WTC11 (cell line): Measurements from ENCODE around the gene QRFP. TPM values are rescaled to one million over a fixed set of nuclear protein-coding genes. Genes with fewer than 3 reads are reported as not detected.

Experiments
- ATAC-seq: fragments of 200-7000 bp; cut with Tn5 transposase; 2 replicates; pipeline ENCODE4 v1.10.0; 2021; ENCODE audit warnings: mild to moderate bottlenecking, moderate library complexity
- CTCF ChIA-PET: fragments of 300-600 bp; sonication (Branson Sonifier 250); formaldehyde crosslinking; loops from one replicate; lab custom pipeline; 2021; ENCODE audit warnings: antibody characterized with exemption; lab: Charles Lee
- POLR2A ChIA-PET: fragments of 350-600 bp; sonication (Branson Sonifier 250); formaldehyde crosslinking; loops from one replicate; lab custom pipeline; 2021; ENCODE audit warnings: antibody characterized with exemption; lab: Charles Lee
- DNase-seq: peaks from one replicate; pipeline ENCODE4 v3.0.0; 2021; ENCODE audit warnings: low spot score
- H3K27ac Mint-ChIP-seq: 2 replicates; pipeline ENCODE4 v1.8.0; 2021; ENCODE audit warnings: mixed read lengths
- H3K27me3 Mint-ChIP-seq: 2 replicates; pipeline ENCODE4 v1.8.0; 2021; ENCODE audit warnings: low read depth, mild to moderate bottlenecking, moderate library complexity, mixed read lengths
- H3K36me3 Mint-ChIP-seq: 2 replicates; pipeline ENCODE4 v1.8.0; 2021; ENCODE audit warnings: mixed read lengths
- H3K4me1 Mint-ChIP-seq: 2 replicates; pipeline ENCODE4 v1.8.0; 2022; ENCODE audit warnings: mixed read lengths
- H3K4me3 Mint-ChIP-seq: 2 replicates; pipeline ENCODE4 v1.8.0; 2021; ENCODE audit warnings: mild to moderate bottlenecking, moderate library complexity, mixed read lengths
- H3K9me3 Mint-ChIP-seq: 2 replicates; pipeline ENCODE4 v1.8.0; 2021; ENCODE audit warnings: mixed read lengths
- ARID4B ChIP-seq: sonication (generic); formaldehyde crosslinking; IDR thresholded peaks from 2 replicates; pipeline ENCODE4 v1.8.0; 2023; ENCODE audit warnings: missing genetic modification reagents, mild to moderate bottlenecking, borderline replicate concordance
- CBFB ChIP-seq: sonication (generic); formaldehyde crosslinking; IDR thresholded peaks from 2 replicates; pipeline ENCODE4 v1.8.1; 2022; ENCODE audit warnings: mild to moderate bottlenecking, low read depth, missing genetic modification reagents
- CTCF ChIP-seq: fragments of 200-600 bp; IDR thresholded peaks from 2 replicates; pipeline ENCODE4 v1.8.0; 2022; ENCODE audit warnings: antibody characterized with exemption
- GABPB1 ChIP-seq: sonication (generic); formaldehyde crosslinking; IDR thresholded peaks from 2 replicates; pipeline ENCODE4 v1.8.1; 2023; ENCODE audit warnings: mild to moderate bottlenecking, missing genetic modification reagents
- HMGXB4 ChIP-seq: sonication (generic); formaldehyde crosslinking; IDR thresholded peaks from 2 replicates; pipeline ENCODE4 v1.8.1; 2023; ENCODE audit warnings: mild to moderate bottlenecking, moderate library complexity, missing genetic modification reagents
- IRF1 ChIP-seq: sonication (generic); formaldehyde crosslinking; IDR thresholded peaks from 2 replicates; pipeline ENCODE4 v1.8.0; 2023; ENCODE audit warnings: missing genetic modification reagents
- IRF2 ChIP-seq: sonication (generic); formaldehyde crosslinking; IDR thresholded peaks from 2 replicates; pipeline ENCODE4 v1.8.0; 2022; ENCODE audit warnings: low read depth, missing genetic modification reagents, borderline replicate concordance
- JAZF1 ChIP-seq: fragments of 250-450 bp; sonication (Bioruptor Pico); IDR thresholded peaks from 2 replicates; pipeline ENCODE4 v1.9.0; 2021; ENCODE audit warnings: moderate library complexity, mild to moderate bottlenecking, inconsistent platforms
- JUN ChIP-seq: sonication (generic); formaldehyde crosslinking; IDR thresholded peaks from 2 replicates; pipeline ENCODE4 v1.8.0; 2023; ENCODE audit warnings: mild to moderate bottlenecking, missing genetic modification reagents
- KAT7 ChIP-seq: sonication (generic); formaldehyde crosslinking; IDR thresholded peaks from 2 replicates; pipeline ENCODE4 v1.8.1; 2023; ENCODE audit warnings: missing genetic modification reagents, mild to moderate bottlenecking, borderline replicate concordance
- MAX ChIP-seq: sonication (generic); formaldehyde crosslinking; IDR thresholded peaks from 2 replicates; pipeline ENCODE4 v1.8.0; 2022; ENCODE audit warnings: mild to moderate bottlenecking, missing genetic modification reagents
- MXD4 ChIP-seq: fragments of 250-450 bp; sonication (Bioruptor Pico); IDR thresholded peaks from 2 replicates; pipeline ENCODE4 v1.8.0; 2021; ENCODE audit warnings: mild to moderate bottlenecking, moderate library complexity, borderline replicate concordance
- OVOL2 ChIP-seq: fragments of 250-450 bp; sonication (Bioruptor Pico); IDR thresholded peaks from 2 replicates; pipeline ENCODE4 v1.9.0; 2021; ENCODE audit warnings: mild to moderate bottlenecking, borderline replicate concordance
- PRRX2 ChIP-seq: fragments of 250-450 bp; sonication (Bioruptor Pico); IDR thresholded peaks from 2 replicates; pipeline ENCODE4 v1.8.0; 2021; ENCODE audit warnings: mild to moderate bottlenecking
- RORB ChIP-seq: fragments of 250-450 bp; sonication (Bioruptor Pico); IDR thresholded peaks from 2 replicates; pipeline ENCODE4 v1.9.0; 2021; ENCODE audit warnings: mild to moderate bottlenecking
- SOX15 ChIP-seq: fragments of 250-450 bp; sonication (Bioruptor Pico); IDR thresholded peaks from 2 replicates; pipeline ENCODE4 v1.9.0; 2021; ENCODE audit warnings: mild to moderate bottlenecking
- SP1 ChIP-seq: sonication (generic); formaldehyde crosslinking; conservative IDR thresholded peaks from 2 replicates; pipeline ENCODE4 v1.8.1; 2022; ENCODE audit warnings: missing genetic modification reagents
- USF1 ChIP-seq: sonication (generic); formaldehyde crosslinking; IDR thresholded peaks from 2 replicates; pipeline ENCODE4 v1.8.0; 2022; ENCODE audit warnings: mild to moderate bottlenecking, missing genetic modification reagents
- ZBTB43 ChIP-seq: sonication (generic); formaldehyde crosslinking; IDR thresholded peaks from 2 replicates; pipeline ENCODE4 v1.8.1; 2023; ENCODE audit warnings: mild to moderate bottlenecking, missing genetic modification reagents
- ZNF263 ChIP-seq: sonication (generic); formaldehyde crosslinking; IDR thresholded peaks from 2 replicates; pipeline ENCODE4 v1.8.1; 2022; ENCODE audit warnings: low read depth, mild to moderate bottlenecking, moderate library complexity, missing genetic modification reagents
- ZNF396 ChIP-seq: fragments of 250-450 bp; sonication (Bioruptor Pico); IDR thresholded peaks from 2 replicates; pipeline ENCODE4 v1.8.0; 2021; ENCODE audit warnings: mild to moderate bottlenecking, moderate library complexity, borderline replicate concordance
- total RNA-seq: library from RNA; stranded (reverse); gene quantifications from 3 replicates; pipeline ENCODE4 v1.2.3, GENCODE V29; 2021

QRFP gene
- total RNA-seq, 1 experiment from 2014 or later, result not detected

- Mint-ChIP-seq H3K27me3 (no peaks in the 10 kb centered on the region), H3K4me3 (no peak overlapping the region)
- CTCF ChIA-PET, result interaction anchor here (0.6 to 6.3 kb wide), 18 partner anchors 10 to 167 kb away, joined by 3 to 83 read pairs (median 12); partner anchors contain the start of gene FIBCD1
- no peak for TF ChIP-seq ARID4B (CRISPR knock-in tag)
- TF ChIP-seq SOX15 (CRISPR knock-in tag), result no peak
- TF ChIP-seq, all 79 proteins: peak for 0
- DNase-seq, result no peak
- H3K36me3 Mint-ChIP-seq, result peaks cover 35% of the 10 kb centered on the region
- H3K9me3 Mint-ChIP-seq, result no peaks in the 10 kb centered on the region
- H3K27ac Mint-ChIP-seq, result no peak overlapping the region
- POLR2A ChIA-PET, result interaction anchor here (0.7 kb wide), 1 partner anchor 143 kb away, joined by 7 read pairs; no protein-coding TSS in a partner anchor
- ATAC-seq, result no peak
- H3K4me1 Mint-ChIP-seq, result peaks cover 5% of the 10 kb centered on the region
These were observed 29.1 kb downstream of the QRFP start for GRCh38 chr9:130867556-130867955.

- ChIA-PET CTCF (interaction anchor here (0.5 to 6.3 kb wide), 76 partner anchors 9 to 1244 kb away, joined by 3 to 83 read pairs (median 5); partner anchors contain the start of genes ABL1, EXOSC2 and FIBCD1), POLR2A (interaction anchor here (0.6 to 1.4 kb wide), 5 partner anchors 14 to 177 kb away, joined by 3 to 7 read pairs (median 4); no protein-coding TSS in a partner anchor)
- H3K27me3 Mint-ChIP-seq, result no peaks in the 10 kb centered on the region
- DNase-seq (peak; percentile 91), ATAC-seq (peak; percentile 95)
- no peaks in the 10 kb centered on the region for H3K9me3 Mint-ChIP-seq
- H3K4me3 Mint-ChIP-seq, result no peak overlapping the region
- peaks cover 27% of the 10 kb centered on the region for H3K36me3 Mint-ChIP-seq
- TF ChIP-seq SP1 (CRISPR knock-in tag), result no peak
- TF ChIP-seq HMGXB4 (CRISPR knock-in tag), result peak; percentile 62; the same call in 1 of the 2 replicates
- TF ChIP-seq CTCF, result peak; percentile 85
- TF ChIP-seq GABPB1 (CRISPR knock-in tag), result no peak
- peaks cover 5% of the 10 kb centered on the region for H3K4me1 Mint-ChIP-seq
- peak overlapping the region; percentile 77; the same call in 1 of the 2 replicates for H3K27ac Mint-ChIP-seq
These were observed 30.1 kb downstream of the QRFP start for GRCh38 chr9:130866474-130866965.

GRCh38 chr9:130865921-130866320 is 30.7 kb downstream of the QRFP start:
- Mint-ChIP-seq H3K9me3 (no peaks in the 10 kb centered on the region), H3K27ac (no peak overlapping the region), H3K36me3 (peaks cover 21% of the 10 kb centered on the region), H3K4me1 (peaks cover 5% of the 10 kb centered on the region), H3K4me3 (no peak overlapping the region), H3K27me3 (no peaks in the 10 kb centered on the region)
- no peak for DNase-seq
- ChIA-PET POLR2A (interaction anchor here (0.8 to 1.4 kb wide), 3 partner anchors 15 to 176 kb away, joined by 3 to 7 read pairs (median 4); no protein-coding TSS in a partner anchor), CTCF (interaction anchor here (0.6 to 6.3 kb wide), 49 partner anchors 11 to 310 kb away, joined by 3 to 83 read pairs (median 7); partner anchors contain the start of genes ABL1, EXOSC2 and FIBCD1)
- ATAC-seq, result no peak
- TF ChIP-seq CBFB (CRISPR knock-in tag) (no peak), JAZF1 (CRISPR knock-in tag) (no peak), IRF2 (no peak), MXD4 (CRISPR knock-in tag) (no peak), IRF1 (CRISPR knock-in tag) (no peak), ZBTB43 (CRISPR knock-in tag) (no peak), MAX (CRISPR knock-in tag) (no peak), OVOL2 (CRISPR knock-in tag) (no peak), JUN (CRISPR knock-in tag) (no peak), RORB (CRISPR knock-in tag) (no peak), USF1 (CRISPR knock-in tag) (no peak), ZNF263 (CRISPR knock-in tag) (no peak), ZNF396 (CRISPR knock-in tag) (no peak), PRRX2 (CRISPR knock-in tag) (no peak), KAT7 (CRISPR knock-in tag) (no peak)
